Lower lobe of right lung (tissue), 2 donors: ENCODE data around the gene WFS1. TPM values are rescaled to one million over a fixed set of nuclear protein-coding genes. Genes with fewer than 3 reads are reported as not detected.

Source experiments
- ATAC-seq, 2 donors: fragments of 200-7000 bp; cut with Tn5 transposase; one replicate each; pipeline ENCODE4 v1.9.1; 2020 to 2022; ENCODE audit warnings: mild to moderate bottlenecking in 2 of 2, moderate library complexity in 2 of 2
- DNase-seq: peaks from one replicate; pipeline ENCODE4 v3.0.0-alpha.2; 2020
- H3K27ac ChIP-seq: fragments of 200-600 bp; one replicate; pipeline ENCODE4 v1.8.0; 2022
- H3K27me3 ChIP-seq: fragments of 200-600 bp; one replicate; pipeline ENCODE4 v1.8.0; 2022; ENCODE audit warnings: low read depth
- H3K36me3 ChIP-seq: fragments of 200-600 bp; one replicate; pipeline ENCODE4 v1.8.0; 2022; ENCODE audit warnings: mild to moderate bottlenecking
- H3K4me1 ChIP-seq: fragments of 200-600 bp; one replicate; pipeline ENCODE4 v1.8.0; 2022
- H3K4me3 ChIP-seq: fragments of 200-600 bp; one replicate; pipeline ENCODE4 v1.8.0; 2022; ENCODE audit warnings: mild to moderate bottlenecking
- H3K9me3 ChIP-seq: fragments of 200-600 bp; one replicate; pipeline ENCODE4 v1.8.0; 2022
- intact Hi-C: fragments of 100-400 bp; cut with DNase I; formaldehyde crosslinking; loops from one replicate; pipeline ENCODE4 v1.11.0; 2022
- total RNA-seq: library from RNA; stranded (reverse); fragmentation: NEBNext Ultra II Directional; extraction: Animal tissue kit (Norgen Biotek cat#: 25700); gene quantifications from one replicate; pipeline ENCODE4 v1.2.1, GENCODE V29; 2021
- TF ChIP-seq, protein P1 (sequence below): fragments of 200-600 bp; IDR thresholded peaks from one replicate; pipeline ENCODE4 v1.8.0; 2022; ENCODE audit warnings: antibody characterized with exemption, mild to moderate bottlenecking
- donor health status: DM: no; HTN: yes; CAD: no; lungs with severe emphysema.

WFS1 gene
- total RNA-seq, 1 donor from 2014 or later = 70.3 TPM

DNA sequence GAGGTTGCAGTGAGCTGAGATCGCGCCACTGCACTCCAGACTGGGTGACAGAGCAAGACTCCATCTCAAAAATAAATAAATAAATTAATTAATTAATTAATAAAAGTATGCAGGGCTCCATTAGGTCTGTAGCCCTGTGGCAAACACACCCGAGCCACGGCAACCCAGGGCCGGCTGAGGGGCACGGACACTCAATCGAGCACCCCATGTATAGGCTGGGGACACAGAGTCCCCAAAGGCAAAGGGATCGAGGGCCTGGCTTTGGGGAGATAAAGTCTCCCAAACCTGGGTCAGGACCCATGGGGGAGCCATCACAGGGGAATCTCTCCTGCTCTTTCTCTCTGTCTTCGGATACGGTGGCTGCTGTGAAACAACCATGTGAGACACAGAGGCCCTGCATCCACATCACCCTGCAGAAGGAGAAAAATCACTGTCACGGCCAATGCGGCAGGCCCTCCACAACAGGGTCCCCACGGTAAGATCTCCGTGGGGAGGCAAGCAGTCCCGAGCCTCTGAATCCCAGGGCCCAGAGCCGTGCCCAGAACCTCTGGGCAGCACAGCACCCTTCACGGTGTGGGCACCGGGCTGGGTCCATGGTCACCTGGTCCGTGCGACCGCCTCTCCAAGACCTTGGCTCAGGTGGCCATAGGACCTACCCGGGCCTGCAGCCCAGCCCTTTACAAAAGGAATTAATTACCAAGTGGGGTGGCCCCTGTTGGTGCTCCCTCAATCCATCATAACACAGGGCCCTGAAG, 81.8 kb downstream of the WFS1 start:
- no peaks in the 10 kb centered on the region for H3K4me1 ChIP-seq
- peaks cover 22% of the 10 kb centered on the region for H3K27me3 ChIP-seq
- H3K27ac ChIP-seq = no peak overlapping the region
- H3K9me3 ChIP-seq = no peaks in the 10 kb centered on the region
- intact Hi-C loops = no loop called here
- no peak for ATAC-seq
- no peaks in the 10 kb centered on the region for H3K36me3 ChIP-seq
- H3K4me3 ChIP-seq = no peak overlapping the region
- DNase-seq = no peak
- TF ChIP-seq, protein P1, sequence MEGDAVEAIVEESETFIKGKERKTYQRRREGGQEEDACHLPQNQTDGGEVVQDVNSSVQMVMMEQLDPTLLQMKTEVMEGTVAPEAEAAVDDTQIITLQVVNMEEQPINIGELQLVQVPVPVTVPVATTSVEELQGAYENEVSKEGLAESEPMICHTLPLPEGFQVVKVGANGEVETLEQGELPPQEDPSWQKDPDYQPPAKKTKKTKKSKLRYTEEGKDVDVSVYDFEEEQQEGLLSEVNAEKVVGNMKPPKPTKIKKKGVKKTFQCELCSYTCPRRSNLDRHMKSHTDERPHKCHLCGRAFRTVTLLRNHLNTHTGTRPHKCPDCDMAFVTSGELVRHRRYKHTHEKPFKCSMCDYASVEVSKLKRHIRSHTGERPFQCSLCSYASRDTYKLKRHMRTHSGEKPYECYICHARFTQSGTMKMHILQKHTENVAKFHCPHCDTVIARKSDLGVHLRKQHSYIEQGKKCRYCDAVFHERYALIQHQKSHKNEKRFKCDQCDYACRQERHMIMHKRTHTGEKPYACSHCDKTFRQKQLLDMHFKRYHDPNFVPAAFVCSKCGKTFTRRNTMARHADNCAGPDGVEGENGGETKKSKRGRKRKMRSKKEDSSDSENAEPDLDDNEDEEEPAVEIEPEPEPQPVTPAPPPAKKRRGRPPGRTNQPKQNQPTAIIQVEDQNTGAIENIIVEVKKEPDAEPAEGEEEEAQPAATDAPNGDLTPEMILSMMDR = no peak

DNA sequence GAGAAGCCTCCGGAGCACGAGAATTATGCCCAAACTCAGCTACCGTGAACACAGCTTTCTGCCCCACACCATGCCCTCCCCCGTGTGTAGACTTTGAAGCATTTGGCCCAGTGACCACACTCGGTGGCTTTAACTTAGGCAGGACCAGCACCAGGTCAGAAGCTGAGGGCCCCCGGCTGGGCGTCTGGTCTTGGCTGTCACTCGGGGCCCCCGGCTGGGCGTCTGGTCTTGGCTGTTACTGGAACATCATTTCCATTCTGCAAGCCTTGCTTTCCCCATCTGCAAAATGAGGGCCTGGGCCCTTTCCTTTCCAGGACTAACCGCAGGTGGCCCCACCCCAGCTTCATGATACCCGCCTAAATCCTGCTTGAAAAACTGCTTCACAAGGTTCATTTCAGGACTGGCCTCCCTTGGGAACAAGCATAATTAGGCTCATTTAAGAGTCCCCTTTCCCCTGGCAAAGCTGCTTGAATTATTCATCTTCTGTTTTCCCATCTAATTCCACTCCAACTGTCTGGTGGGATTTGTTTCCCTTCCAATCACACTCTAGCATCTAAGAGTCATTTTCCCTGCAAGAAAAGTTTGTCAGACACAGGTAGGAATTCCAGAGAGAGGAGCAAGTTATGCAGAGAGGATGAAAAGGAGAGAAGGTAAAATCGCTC, 82.5 kb downstream of the WFS1 start:
- TF ChIP-seq, protein P1 = no peak
- Histone ChIP-seq H3K4me3 (no peak overlapping the region), H3K27ac (no peak overlapping the region), H3K27me3 (peaks cover 20% of the 10 kb centered on the region), H3K36me3 (no peaks in the 10 kb centered on the region), H3K4me1 (no peaks in the 10 kb centered on the region), H3K9me3 (no peaks in the 10 kb centered on the region)
- intact Hi-C loops = no loop called here
- ATAC-seq (no peak), DNase-seq (no peak)

Other genes with a start within 250 kb of the WFS1 start
- 0.65 TPM for gene JAKMIP1, start 69.3 kb upstream of the WFS1 start, total RNA-seq
- not detected for gene PPP2R2C, start 202.8 kb downstream of the WFS1 start, total RNA-seq